HG03342 (cell line): Measurements from ENCODE around the gene ADAMTS2.

Source experiments
- ATAC-seq: cut with Tn5 transposase; IDR thresholded peaks from one replicate; pipeline ENCODE4 v1.9.1; 2021; ENCODE audit warnings: mild to moderate bottlenecking, moderate library complexity; ENCODE audit not compliant: unreplicated experiment

The ADAMTS2 gene

DNA sequence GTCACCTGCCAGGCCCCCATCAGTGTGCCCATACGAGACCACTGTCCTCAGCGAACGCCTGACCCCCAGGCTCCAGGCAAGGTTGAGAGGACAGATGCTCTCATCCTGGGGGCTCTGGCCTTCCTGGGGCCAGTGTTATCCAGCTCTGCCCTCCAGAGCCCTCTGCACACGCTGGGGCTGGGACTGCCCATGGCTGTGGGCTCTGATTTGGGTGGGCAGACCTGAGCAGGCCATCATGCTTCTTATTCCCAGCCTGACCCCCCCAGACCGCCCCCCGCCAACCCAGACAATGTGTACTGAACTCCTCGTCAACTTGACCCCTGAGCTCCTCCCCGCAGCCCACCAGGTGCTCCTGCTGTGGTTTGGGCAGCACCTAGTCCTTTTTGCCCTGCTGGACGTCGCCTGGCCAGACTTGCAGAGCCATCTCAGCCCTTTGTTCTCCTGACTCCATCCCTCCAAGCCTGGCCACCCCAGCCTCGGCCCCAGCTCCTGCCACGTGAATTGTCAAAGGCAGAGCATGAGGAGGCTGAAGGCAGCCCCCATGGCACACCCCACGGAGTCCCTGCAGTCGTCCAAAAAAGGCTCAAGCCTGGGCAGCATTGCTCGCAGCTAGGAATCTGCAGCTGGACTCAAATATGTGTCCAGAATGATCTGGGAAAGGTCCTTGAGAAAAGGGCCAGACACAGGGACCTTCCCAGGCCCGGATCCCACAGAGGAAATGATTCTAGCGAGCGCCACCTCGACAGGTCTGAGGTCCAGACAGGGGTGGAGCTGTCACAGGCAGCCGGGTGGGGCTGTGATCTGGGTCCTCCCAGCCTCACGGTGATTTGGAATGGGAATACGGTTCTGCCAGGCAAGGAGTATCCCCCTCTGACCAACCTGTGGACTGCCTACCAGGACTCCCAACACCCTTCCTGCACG, 87.0 kb downstream of the ADAMTS2 start:
- ATAC-seq = no peak

DNA sequence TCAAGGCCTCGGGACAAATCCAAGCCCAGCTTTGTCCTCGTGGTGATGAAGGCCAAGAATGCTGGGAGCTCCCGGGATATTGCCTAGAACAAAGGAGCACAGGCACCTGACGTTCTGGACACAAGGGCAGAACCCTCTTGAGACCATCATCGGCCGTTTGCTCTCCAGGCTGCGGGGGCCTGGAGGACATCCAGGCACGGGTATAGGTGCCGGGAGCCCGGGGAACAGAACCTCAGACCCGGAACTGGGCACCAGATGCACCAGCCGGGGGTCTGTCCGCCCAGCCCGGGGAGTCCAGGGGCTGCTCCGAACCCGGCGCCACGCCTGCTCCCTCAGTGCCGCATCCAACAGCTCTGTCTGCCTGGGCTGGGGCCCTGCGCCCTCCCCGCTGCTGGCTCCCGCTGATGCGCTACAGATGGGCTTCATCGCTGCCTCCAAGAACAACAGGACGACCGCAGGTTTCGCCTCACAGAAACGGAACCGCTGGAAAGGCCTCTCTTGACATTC, 88.0 kb downstream of the ADAMTS2 start:
- no peak for ATAC-seq

- ATAC-seq = no peak
Observed at GRCh38 chr5:179256328-179257175, 88.7 kb downstream of the ADAMTS2 start.

GRCh38 chr5:179255527-179256327, 89.5 kb downstream of the ADAMTS2 start:
- no peak for ATAC-seq

GRCh38 chr5:179254638-179255271, 90.5 kb downstream of the ADAMTS2 start:
- ATAC-seq = no peak

DNA sequence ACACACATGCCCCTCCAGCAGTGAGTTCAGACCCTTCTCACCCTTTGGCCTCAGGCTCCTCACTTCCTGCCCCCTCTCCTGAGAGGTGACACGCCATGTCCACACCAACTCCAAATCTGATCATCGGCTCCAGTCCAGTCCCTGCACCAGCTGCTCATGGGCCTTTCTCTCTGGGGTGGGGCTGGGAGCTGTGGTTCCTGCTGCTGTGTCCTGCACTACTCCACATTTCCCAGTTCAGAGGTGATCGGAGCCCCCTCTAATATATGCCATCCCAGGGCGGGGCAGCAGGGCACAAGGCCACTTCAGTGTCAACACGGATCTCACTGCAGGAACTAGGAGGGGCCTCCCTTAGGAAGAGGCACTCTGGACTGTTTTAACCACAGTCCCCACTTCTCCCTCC, 91.5 kb downstream of the ADAMTS2 start:
- no peak for ATAC-seq

GRCh38 chr5:179251276-179251969, 93.8 kb downstream of the ADAMTS2 start:
- no peak for ATAC-seq

DNA sequence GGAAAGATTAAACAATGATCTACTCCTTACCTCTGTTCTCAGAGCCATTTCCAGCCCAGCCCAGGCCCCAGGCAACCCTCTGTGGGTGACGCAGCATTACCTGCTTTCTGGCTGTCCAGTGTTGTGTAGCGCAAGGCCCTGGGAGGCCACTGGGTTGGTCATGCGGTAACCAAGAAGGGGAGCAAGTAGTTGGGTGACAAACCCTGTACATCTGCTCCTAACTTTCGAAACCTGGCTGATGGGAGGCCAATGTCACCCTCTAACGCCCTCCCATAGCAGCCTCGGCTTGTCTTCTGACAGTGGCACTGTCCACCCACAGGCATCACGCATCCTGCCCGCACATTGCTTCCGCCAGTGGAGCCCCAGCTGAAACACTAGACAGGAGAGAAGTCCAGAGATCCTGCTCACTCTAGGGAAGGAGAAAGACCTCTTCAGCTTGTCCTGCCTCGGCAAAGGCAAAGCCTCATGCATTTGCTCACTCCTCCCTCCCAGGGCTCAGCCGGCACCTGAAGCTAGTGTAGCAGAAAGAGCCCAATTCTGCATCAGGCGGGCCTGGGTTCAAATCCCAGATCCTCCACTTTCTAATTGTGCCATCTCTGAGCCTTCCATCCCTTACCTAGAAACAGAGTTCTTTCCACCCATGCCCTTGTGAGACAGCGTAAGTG, 94.6 kb downstream of the ADAMTS2 start:
- no peak for ATAC-seq

DNA sequence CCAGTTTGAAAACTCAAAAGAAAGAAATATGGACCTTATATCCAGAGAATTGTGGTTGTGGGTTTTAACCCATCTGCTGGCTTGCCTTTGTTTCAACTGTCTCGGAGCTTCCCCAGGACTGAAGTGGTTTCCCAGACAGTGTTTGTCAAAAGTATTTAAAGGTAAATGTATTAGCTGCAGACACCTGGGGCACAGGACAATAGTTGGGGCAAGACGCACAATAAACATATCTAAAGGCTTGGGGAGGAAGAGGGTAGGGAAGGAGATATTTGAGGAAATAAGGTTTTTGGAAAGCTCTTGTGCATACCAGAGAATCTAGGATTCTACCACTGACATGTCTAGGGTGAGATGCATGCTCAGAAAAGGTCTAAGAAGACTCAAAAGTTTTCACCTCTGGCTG, 99.0 kb downstream of the ADAMTS2 start:
- no peak for ATAC-seq

- ATAC-seq = no peak
Observed at GRCh38 chr5:179245031-179245430, 100.2 kb downstream of the ADAMTS2 start.

DNA sequence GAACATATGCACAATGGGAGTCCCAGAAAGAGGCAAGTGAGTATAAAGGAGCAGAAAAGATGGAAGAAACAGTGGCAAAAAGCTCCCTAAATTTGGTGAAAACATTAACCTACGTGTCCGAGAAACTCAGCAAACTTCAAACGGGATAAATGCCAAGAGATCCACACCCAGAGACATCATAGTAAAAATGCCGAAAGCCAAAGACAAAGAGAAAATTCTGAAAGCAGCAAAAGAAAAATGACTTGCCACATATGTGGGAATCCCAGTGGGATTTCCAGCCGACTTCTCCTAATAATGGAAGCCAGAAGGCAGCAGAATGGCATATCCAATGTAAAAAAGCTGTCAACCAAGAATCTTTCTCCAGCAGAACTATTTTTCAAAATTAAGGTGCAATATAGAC, 101.2 kb downstream of the ADAMTS2 start:
- no peak for ATAC-seq

- no peak for ATAC-seq
Observed at GRCh38 chr5:179243333-179243732, 101.9 kb downstream of the ADAMTS2 start.

- ATAC-seq = no peak
Observed at GRCh38 chr5:179242676-179243075, 102.6 kb downstream of the ADAMTS2 start.

DNA sequence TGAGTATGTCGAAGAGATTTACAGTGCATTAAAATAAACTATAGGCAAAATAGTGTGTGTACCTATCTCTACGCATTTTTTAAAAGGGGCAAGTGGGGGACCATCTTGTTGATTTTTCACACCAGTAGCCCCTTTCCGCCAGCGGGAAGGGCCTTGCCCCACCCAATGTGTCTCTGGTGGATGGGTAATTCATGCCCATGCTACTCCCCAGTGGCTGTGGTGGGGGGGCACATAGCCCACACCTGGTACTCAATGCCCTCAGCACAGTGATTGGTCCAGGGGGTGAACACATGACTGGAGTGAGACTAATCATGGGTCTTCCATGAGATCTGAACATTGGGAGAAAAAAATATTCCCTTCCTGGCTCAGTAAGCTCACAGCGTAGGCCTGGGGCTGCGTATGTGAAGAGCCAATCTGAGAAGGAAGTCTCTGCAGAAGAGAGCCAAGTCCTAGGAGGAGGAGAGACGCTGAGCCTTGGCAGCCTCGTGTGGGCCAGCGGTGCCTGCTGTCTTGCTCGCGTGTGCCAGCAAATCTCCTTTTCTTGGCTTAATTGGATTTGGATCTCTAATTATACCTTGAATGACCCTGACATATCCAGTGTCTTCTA, 103.4 kb downstream of the ADAMTS2 start:
- ATAC-seq = no peak

DNA sequence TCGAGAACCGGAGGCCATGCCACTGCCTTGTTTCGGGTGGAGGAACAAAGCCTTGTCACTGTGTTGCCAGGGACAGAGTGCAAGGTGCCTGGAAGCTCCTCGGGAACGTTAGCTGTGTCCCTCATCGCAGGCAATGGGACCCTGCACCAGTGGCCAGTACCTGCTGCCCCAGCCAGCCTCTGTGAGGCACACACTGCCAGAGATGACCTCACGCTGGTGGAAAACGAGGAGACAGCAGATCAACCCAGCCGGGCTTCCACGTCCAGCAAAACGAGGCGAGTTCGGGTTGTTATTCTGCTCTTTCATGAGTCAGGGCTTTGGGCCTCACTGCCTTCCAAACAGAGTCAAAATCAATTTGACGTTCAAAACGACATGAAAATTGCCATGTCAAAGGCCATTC, 104.1 kb downstream of the ADAMTS2 start:
- ATAC-seq = no peak

DNA sequence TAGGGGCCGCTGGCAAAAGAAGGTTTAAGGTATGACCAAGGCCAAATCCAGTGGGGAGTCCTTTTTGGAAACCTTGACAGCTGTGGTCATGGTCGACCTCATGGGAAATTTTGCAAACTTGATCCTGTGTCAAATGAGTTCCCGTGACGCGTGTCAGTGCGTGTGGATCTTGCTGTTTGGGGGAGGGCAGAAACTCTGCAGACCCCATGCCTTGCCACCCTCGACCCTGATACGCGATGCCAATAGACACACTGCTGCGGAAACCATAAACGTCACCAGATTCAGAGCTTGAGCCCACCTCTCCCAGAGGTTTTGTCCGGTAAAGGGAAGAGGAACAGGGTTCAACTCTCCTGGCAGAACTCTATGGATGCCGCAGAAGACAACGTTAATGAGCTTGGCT, 104.7 kb downstream of the ADAMTS2 start:
- no peak for ATAC-seq

GRCh38 chr5:179239256-179240135, 105.8 kb downstream of the ADAMTS2 start:
- ATAC-seq = no peak

DNA sequence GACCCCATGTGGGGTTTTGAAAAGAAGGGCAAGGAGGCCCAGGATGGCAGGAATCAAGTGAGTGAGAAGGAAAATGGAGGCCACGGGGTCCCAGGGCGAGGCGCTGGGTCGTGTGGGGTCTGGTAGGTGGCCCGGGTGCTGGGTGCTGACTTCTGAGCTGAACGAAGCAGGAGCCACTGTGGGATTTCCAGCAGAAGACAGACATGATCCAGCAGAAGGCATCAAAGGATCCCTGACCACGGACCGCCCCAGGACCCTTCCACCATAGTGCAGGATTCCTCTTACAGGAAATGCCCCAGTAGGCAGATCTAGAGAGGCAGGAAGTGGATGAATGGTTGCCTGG, 106.7 kb downstream of the ADAMTS2 start:
- no peak for ATAC-seq
